Fibroblast of villous mesenchyme (primary cell): ENCODE measurements around the gene RAP1A. TPM values are rescaled to one million over a fixed set of nuclear protein-coding genes. Genes with fewer than 3 reads are reported as not detected.

Experiments used
- DNase-seq: peaks from one replicate; pipeline ENCODE4 v3.0.0-alpha.2; 2010; ENCODE audit warnings: low read depth
- H3K4me3 ChIP-seq: 2 replicates; pipeline ENCODE4 v1.5.1; 2011; ENCODE audit warnings: low read depth, mild to moderate bottlenecking, low read length
- CTCF ChIP-seq: IDR thresholded peaks from 2 replicates; pipeline ENCODE4 v1.5.1; 2012; ENCODE audit warnings: low read depth, mild to moderate bottlenecking, low read length; ENCODE audit not compliant: insufficient read depth
- total RNA-seq: library from RNA; depleted of rRNA; stranded (reverse); fragments of >200 nt; gene quantifications from 2 replicates; pipeline ENCODE4 v1.2.3, GENCODE V29; 2012

RAP1A gene
- total RNA-seq, 1 donor, result 25.5 TPM

- no peak for TF ChIP-seq CTCF
- no peak overlapping the region for H3K4me3 ChIP-seq
- DNase-seq, result no peak
Observed at GRCh38 chr1:111720977-111721786, 101.6 kb downstream of the RAP1A start.

- TF ChIP-seq CTCF, result no peak
- no peak overlapping the region for H3K4me3 ChIP-seq
- DNase-seq, result no peak
Observed at GRCh38 chr1:111723091-111723806, 103.7 kb downstream of the RAP1A start.

GRCh38 chr1:111723871-111724270 is 104.3 kb downstream of the RAP1A start:
- DNase-seq, result no peak
- no peak for TF ChIP-seq CTCF
- no peak overlapping the region for H3K4me3 ChIP-seq

GRCh38 chr1:111725192-111725591 is 105.6 kb downstream of the RAP1A start:
- TF ChIP-seq CTCF, result no peak
- no peak for DNase-seq
- no peak overlapping the region for H3K4me3 ChIP-seq

- TF ChIP-seq CTCF, result no peak
- no peak for DNase-seq
- no peak overlapping the region for H3K4me3 ChIP-seq
Observed at GRCh38 chr1:111727056-111727455, 107.5 kb downstream of the RAP1A start.

GRCh38 chr1:111729271-111729921 is 109.8 kb downstream of the RAP1A start:
- TF ChIP-seq CTCF, result no peak
- H3K4me3 ChIP-seq, result no peak overlapping the region
- DNase-seq, result no peak
